GM12801 (cell line): ENCODE data around the gene VTI1A.

Experiments
- CTCF ChIP-seq: IDR thresholded peaks from one replicate; pipeline ENCODE4 v1.5.1; 2011; ENCODE audit warnings: control low read depth; ENCODE audit not compliant: insufficient read length; ENCODE audit errors: extremely low read depth

VTI1A gene

GRCh38 chr10:112799726-112800510, 352.9 kb downstream of the VTI1A start:
- no peak for TF ChIP-seq CTCF

GRCh38 chr10:112801004-112801403, 354.0 kb downstream of the VTI1A start:
- TF ChIP-seq CTCF, result no peak

- no peak for TF ChIP-seq CTCF
Observed at GRCh38 chr10:112801748-112802147, 354.7 kb downstream of the VTI1A start.

GRCh38 chr10:112802411-112803022, 355.5 kb downstream of the VTI1A start:
- no peak for TF ChIP-seq CTCF

- no peak for TF ChIP-seq CTCF
Observed at GRCh38 chr10:112803961-112804401, 357.0 kb downstream of the VTI1A start.

- no peak for TF ChIP-seq CTCF
Observed at GRCh38 chr10:112805254-112805590, 358.2 kb downstream of the VTI1A start.

- no peak for TF ChIP-seq CTCF
Observed at GRCh38 chr10:112805701-112806100, 358.7 kb downstream of the VTI1A start.
